M059J (cell line): ENCODE data around the gene SSPN. TPM values are rescaled to one million over a fixed set of nuclear protein-coding genes. Genes with fewer than 3 reads are reported as not detected.

Source experiments
- DNase-seq: peaks from one replicate; pipeline ENCODE4 v3.0.0-alpha.2; 2012; ENCODE audit warnings: low read depth
- total RNA-seq: library from RNA; depleted of rRNA; stranded (reverse); fragments of >200 nt; shearing (Covaris generic); gene quantifications from 2 replicates; pipeline ENCODE4 v1.2.3, GENCODE V29; 2014; rRNA removed

Gene SSPN
- total RNA-seq = 2.5 and 4.1 TPM in 2 replicates

- peak; percentile 54 for DNase-seq
Measured at GRCh38 chr12:26195250-26195640, at the start of gene SSPN. Gene SSPN (plus strand): TSS chr12:26195573. CDS start chr12:26195673, 100 bp downstream.

DNA sequence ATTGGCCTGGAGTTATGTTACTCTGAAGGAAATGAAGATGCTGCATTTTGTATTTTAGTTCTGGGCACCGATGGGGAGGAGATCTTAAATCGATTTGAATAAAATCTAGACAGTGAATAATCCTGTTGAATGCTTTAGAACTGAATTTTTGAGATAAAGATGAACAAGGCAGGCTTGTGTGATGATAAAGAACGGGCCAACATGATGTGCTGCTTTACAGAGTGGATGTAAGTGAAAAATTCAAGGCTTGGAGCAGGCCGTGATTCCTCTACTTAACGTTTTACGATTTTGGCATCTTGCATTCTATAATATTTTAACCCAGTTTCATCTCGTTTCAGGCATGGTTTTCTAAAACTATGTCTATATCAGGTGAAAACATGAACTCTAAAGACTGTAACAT is 47.1 kb upstream of the SSPN start:
- no peak for DNase-seq

DNA sequence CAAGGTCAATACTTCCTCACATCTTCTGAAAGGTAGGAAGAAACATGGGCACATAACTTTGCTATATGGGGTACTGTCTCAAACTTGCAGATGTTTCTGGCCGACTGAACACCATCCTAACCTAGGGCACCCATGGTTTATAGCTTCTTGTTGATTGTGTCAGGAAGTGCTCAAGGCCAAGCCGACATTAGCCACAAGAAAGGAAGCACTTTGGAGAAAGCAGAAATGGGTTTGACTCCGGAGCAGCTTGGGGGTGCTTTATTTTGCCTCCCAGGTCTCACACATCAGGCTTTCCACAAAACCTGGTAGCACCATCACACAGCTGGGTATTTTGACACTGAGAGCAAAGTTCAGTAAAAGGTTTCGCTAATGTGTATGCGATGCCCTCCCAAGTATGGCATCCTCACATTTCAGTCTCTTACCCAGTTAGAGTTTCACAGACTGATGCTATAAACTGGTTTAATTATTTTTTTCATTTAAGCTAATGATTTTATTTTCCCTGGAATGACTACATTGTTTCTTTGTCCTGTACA is 45.3 kb upstream of the SSPN start:
- no peak for DNase-seq

DNA sequence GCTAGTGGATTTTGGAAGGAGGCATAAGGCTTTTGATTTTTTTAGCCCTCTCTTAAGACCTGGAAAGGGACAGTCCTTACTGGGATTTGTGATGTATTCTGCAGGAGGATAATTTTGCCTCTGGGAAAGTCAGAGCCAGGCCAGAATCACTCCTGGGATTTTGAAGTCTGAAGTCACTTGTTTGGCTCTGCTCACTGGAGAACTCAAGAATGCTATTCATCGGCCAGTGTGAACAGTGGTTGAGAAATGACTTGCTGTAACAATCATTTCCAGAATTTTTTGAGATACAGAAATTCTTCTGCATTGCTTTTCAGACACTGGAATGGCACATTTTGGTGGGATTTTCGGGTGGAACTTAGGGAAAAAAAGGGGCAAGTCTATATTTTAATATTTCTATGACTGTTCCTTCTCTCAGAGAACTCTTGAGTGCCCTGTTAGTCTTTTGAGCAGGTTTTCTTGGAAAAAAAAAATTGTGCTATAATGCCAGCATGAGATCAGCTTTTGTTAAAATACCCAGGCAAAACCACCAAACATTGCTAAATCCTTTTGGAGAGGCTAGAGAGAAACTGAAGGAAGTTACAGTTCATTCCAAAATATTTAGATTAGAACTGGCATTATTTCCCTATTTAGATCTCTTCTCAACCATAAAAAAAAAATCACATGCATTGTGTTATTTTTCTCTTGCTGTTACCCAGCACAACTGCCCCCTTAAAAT is 44.5 kb upstream of the SSPN start:
- peak; percentile 42 for DNase-seq

- DNase-seq = peak; percentile 17
Measured at GRCh38 chr12:26152507-26153102, 42.8 kb upstream of the SSPN start.

DNA sequence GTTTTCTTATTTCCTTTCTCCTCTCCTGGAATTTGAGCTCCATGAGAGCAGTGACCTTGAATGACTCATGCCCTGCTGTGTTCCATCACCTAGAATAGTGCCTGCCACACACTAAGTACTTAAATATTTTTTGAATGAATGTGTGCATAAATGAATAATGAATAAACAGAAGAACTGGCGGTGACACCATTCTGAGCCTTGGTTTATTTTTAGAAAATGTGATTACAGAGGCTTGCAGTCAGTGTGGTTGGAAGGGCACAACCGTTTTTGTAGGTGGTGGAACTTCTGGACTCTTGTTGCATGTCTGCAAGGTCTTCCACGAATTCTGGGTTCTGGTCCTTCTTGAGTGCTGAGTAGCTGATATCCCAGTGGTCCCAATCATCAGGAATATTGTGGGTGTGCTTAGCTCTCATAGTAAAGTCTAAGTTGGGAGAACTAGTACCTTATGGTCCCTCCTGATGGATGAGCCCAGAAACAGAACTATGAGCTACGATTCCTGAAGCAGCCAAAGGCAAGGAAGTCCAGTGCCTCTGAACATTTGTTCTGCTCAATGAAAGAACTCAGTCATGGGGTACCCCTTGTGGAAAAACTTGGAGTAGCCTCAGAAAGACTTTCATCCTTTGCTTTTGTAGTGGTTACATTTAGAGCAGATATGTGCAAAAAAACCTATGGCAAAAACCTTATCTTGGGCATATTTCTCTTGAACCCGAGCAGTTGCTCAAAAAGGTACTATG is 41.8 kb upstream of the SSPN start:
- DNase-seq = peak; percentile 97

DNA sequence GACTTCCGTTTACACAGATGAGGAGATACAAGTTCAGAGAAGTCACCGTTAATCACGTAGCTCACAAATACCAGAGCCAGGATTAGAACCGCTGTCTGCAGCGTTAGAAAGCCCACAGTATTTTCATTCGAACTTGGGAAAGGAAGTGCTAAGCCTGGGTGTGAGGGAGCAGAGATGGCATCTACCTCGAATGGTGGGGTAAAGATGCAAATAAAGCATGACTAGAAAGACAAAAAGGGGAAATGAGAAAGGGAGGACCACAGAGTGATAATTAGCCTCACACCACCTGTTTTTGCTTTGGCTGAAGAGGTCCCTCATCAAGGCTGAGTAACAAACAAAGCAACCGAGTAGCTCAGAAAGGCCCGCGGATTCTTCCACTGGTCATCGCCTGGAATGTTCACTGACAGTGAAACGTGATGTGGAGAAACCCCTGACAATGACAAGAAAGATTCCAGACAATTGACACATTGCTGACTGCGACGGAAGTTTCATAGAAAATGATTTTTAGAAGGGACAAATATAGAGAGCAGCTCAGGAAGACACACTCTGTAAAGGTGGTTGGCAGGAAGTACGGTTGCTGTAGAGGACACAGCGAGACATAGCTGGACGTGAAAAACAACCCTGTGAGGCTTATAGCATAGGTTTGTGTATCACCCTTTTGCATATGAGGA is 39.0 kb upstream of the SSPN start:
- DNase-seq = no peak

- DNase-seq = no peak
Measured at GRCh38 chr12:26157001-26157400, 38.4 kb upstream of the SSPN start.

GRCh38 chr12:26158078-26158764 is 37.2 kb upstream of the SSPN start:
- no peak for DNase-seq

- no peak for DNase-seq
Measured at GRCh38 chr12:26162174-26162573, 33.2 kb upstream of the SSPN start.

GRCh38 chr12:26162905-26163304 is 32.5 kb upstream of the SSPN start:
- no peak for DNase-seq

GRCh38 chr12:26164118-26164517 is 31.3 kb upstream of the SSPN start:
- no peak for DNase-seq

GRCh38 chr12:26172013-26172412 is 23.4 kb upstream of the SSPN start:
- DNase-seq = no peak

DNA sequence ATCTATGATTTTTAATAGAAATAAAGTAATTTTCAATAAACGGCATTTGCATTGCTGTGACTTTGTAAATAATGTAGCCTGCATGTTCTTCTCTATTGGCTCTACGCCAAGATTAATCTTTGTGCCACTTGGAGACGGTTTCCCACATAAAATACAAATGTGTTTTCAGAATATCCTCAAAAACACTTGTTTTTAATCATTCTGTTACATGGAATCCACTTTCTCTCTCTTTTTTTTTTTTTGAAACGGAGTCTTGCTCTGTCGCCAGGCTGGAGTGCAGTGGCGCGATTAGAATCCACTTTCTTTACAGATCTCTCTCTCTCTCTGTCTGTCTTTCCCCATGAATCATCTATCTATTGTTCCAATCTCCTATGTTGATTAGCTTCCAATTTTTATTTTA is 22.8 kb upstream of the SSPN start:
- no peak for DNase-seq

- no peak for DNase-seq
Measured at GRCh38 chr12:26172946-26173552, 22.3 kb upstream of the SSPN start.

DNA sequence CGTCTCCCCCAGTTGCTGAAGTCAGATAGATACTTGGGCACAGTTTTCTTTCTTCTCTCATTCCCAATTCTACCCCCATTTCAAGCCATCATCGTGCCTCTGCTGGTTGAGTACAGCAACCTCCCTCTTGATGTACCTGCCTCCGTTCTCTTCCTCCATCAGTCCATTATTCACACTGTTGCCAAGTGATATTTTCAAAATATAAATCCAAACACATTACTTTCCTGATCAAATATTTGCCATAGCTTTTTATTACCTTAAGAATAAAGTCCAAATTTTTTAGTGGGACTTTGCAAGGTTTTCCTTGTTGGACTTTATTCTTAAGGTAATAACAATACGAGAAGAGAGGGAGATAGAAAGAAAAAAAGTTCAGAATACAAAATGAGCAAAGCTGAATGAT is 18.6 kb upstream of the SSPN start:
- no peak for DNase-seq

GRCh38 chr12:26177283-26177682 is 18.1 kb upstream of the SSPN start:
- no peak for DNase-seq

- DNase-seq = no peak
Measured at GRCh38 chr12:26179826-26180225, 15.5 kb upstream of the SSPN start.

GRCh38 chr12:26182377-26182776 is 13.0 kb upstream of the SSPN start:
- DNase-seq = no peak

- no peak for DNase-seq
Measured at GRCh38 chr12:26185532-26186320, 9.6 kb upstream of the SSPN start.
